Endothelial cell (in vitro differentiated cells): ENCODE measurements around the gene ATP2A3. TPM values are rescaled to one million over a fixed set of nuclear protein-coding genes. Genes with fewer than 3 reads are reported as not detected.

Experiments used
- DNase-seq: peaks from one replicate; pipeline ENCODE4 v3.0.0; 2021; ENCODE audit warnings: low spot score
- H3K27ac Mint-ChIP-seq: one replicate; pipeline ENCODE4 v1.8.0; 2021; ENCODE audit warnings: mixed read lengths, inconsistent platforms; ENCODE audit not compliant: unreplicated experiment
- H3K27me3 Mint-ChIP-seq: one replicate; pipeline ENCODE4 v1.8.0; 2021; ENCODE audit warnings: mild to moderate bottlenecking, moderate library complexity, mixed read lengths, inconsistent platforms; ENCODE audit not compliant: unreplicated experiment
- H3K36me3 Mint-ChIP-seq: one replicate; pipeline ENCODE4 v1.8.0; 2021; ENCODE audit warnings: mild to moderate bottlenecking, low read depth, mixed read lengths, inconsistent platforms; ENCODE audit not compliant: unreplicated experiment
- H3K4me1 Mint-ChIP-seq: one replicate; pipeline ENCODE4 v1.8.0; 2021; ENCODE audit warnings: mild to moderate bottlenecking, mixed read lengths, inconsistent platforms; ENCODE audit not compliant: unreplicated experiment
- H3K4me3 Mint-ChIP-seq: one replicate; pipeline ENCODE4 v1.8.0; 2021; ENCODE audit warnings: mild to moderate bottlenecking, mixed read lengths, inconsistent platforms; ENCODE audit not compliant: unreplicated experiment
- H3K9me3 Mint-ChIP-seq: one replicate; pipeline ENCODE4 v1.8.0; 2021; ENCODE audit warnings: mixed read lengths, inconsistent platforms; ENCODE audit not compliant: unreplicated experiment
- total RNA-seq: library from RNA; stranded (reverse); fragmentation: NEBNext Ultra II Directional; extraction: Animal tissue kit (Norgen Biotek cat#: 25700); gene quantifications from one replicate; pipeline ENCODE4 v1.2.1, GENCODE V29; 2021; ENCODE audit not compliant: unreplicated experiment
- TF ChIP-seq, protein P1 (sequence below): fragments of 200-600 bp; sonication (generic); IDR thresholded peaks from one replicate; pipeline ENCODE4 v1.5.0; 2021; ENCODE audit warnings: antibody characterized with exemption; ENCODE audit not compliant: unreplicated experiment

The ATP2A3 gene
- total RNA-seq, 1 donor from 2014 or later: 116 TPM

- peaks cover 9% of the 10 kb centered on the region for H3K27me3 Mint-ChIP-seq
- peaks cover 8% of the 10 kb centered on the region for H3K36me3 Mint-ChIP-seq
- H3K4me3 Mint-ChIP-seq: no peak overlapping the region
- no peak for DNase-seq
- TF ChIP-seq, protein P1, sequence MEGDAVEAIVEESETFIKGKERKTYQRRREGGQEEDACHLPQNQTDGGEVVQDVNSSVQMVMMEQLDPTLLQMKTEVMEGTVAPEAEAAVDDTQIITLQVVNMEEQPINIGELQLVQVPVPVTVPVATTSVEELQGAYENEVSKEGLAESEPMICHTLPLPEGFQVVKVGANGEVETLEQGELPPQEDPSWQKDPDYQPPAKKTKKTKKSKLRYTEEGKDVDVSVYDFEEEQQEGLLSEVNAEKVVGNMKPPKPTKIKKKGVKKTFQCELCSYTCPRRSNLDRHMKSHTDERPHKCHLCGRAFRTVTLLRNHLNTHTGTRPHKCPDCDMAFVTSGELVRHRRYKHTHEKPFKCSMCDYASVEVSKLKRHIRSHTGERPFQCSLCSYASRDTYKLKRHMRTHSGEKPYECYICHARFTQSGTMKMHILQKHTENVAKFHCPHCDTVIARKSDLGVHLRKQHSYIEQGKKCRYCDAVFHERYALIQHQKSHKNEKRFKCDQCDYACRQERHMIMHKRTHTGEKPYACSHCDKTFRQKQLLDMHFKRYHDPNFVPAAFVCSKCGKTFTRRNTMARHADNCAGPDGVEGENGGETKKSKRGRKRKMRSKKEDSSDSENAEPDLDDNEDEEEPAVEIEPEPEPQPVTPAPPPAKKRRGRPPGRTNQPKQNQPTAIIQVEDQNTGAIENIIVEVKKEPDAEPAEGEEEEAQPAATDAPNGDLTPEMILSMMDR: no peak
- no peaks in the 10 kb centered on the region for H3K9me3 Mint-ChIP-seq
- no peak overlapping the region for H3K27ac Mint-ChIP-seq
- H3K4me1 Mint-ChIP-seq: peaks cover 2% of the 10 kb centered on the region
These were observed 36.9 kb upstream of the ATP2A3 start for GRCh38 chr17:4001048-4001590.

DNA sequence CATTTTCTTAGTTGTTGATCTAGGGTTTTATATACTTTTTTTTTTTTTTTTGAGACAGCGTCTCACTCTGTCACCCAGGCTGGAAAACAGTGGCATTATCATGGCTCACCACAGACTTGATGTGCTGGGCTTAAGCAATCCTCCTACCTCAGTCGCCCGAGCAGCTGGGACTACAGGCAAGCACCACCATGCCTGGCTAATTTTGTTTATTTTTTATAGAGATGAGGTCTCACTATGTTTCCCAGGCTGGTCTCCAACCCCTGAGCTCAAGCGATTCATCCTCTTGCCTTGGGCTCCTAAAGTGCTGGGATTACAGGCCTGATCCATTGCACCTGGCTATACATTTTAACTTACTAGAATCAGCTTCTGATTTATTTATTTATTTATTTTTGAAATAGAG lies 34.2 kb upstream of the ATP2A3 start:
- no peak overlapping the region for H3K4me3 Mint-ChIP-seq
- TF ChIP-seq, protein P1: no peak
- DNase-seq: no peak
- H3K27me3 Mint-ChIP-seq: peaks cover 3% of the 10 kb centered on the region
- no peaks in the 10 kb centered on the region for H3K9me3 Mint-ChIP-seq
- H3K27ac Mint-ChIP-seq: no peak overlapping the region
- no peaks in the 10 kb centered on the region for H3K36me3 Mint-ChIP-seq
- no peaks in the 10 kb centered on the region for H3K4me1 Mint-ChIP-seq

GRCh38 chr17:3995067-3995466 lies 30.8 kb upstream of the ATP2A3 start:
- TF ChIP-seq, protein P1: no peak
- H3K27me3 Mint-ChIP-seq: no peaks in the 10 kb centered on the region
- no peaks in the 10 kb centered on the region for H3K9me3 Mint-ChIP-seq
- peaks cover 3% of the 10 kb centered on the region for H3K4me1 Mint-ChIP-seq
- no peak overlapping the region for H3K4me3 Mint-ChIP-seq
- no peak overlapping the region for H3K27ac Mint-ChIP-seq
- peaks cover 4% of the 10 kb centered on the region for H3K36me3 Mint-ChIP-seq
- no peak for DNase-seq

DNA sequence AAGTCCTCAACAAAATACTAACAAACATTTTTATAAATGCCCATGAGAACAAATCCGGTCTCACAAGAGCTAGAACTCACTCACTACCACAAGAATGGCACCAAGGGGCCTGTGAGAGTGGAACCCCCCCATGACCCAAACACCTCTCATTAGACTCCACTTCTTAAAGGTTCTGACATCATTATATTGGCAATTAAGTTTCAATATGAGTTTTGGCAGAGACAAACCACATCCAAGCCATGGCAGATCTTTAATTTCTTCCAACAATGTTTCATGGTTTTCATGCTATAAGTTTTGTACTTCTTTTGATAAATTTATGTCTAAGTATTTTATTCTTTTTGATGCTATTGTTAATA lies 30.0 kb upstream of the ATP2A3 start:
- Mint-ChIP-seq H3K36me3 (peaks cover 4% of the 10 kb centered on the region), H3K27ac (no peak overlapping the region), H3K4me3 (no peak overlapping the region), H3K4me1 (peaks cover 6% of the 10 kb centered on the region), H3K27me3 (no peaks in the 10 kb centered on the region), H3K9me3 (no peaks in the 10 kb centered on the region)
- DNase-seq: no peak
- TF ChIP-seq, protein P1: no peak

DNA sequence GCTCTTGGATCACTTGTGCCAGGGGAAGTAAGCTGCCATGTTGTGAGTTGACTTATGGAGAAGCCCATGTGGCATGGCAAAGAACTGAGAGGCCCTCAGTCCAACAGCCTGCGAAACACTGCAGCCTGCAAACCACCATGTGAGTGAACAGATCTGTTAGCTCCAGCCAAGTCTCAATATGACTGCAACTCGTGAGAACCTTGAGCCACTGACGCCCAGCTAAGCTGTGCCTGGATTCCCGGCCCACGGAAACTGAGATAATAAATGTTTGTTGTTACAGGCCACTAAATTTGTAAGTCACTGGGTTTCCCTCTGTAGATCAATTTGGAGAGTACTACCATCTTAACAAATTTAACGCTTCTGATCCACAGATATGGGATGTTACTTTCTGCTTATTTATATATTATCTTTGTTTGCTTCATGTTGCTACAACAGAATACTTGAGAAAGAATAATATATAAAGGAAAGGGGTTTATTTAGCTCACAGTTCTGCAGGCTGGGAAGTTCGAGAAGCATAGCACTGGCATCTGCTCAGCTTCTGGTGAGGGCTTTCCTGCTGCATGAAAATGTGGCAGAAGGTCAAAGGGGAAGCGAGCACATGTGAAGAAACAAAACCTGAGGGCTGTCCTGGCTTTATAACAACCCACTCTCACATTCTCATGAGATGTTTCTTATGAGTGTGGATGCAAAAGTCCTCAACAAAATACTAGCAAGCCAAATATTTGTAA lies 29.4 kb upstream of the ATP2A3 start:
- H3K36me3 Mint-ChIP-seq: peaks cover 4% of the 10 kb centered on the region
- no peaks in the 10 kb centered on the region for H3K9me3 Mint-ChIP-seq
- H3K27ac Mint-ChIP-seq: no peak overlapping the region
- H3K4me3 Mint-ChIP-seq: no peak overlapping the region
- DNase-seq: no peak
- TF ChIP-seq, protein P1: no peak
- H3K27me3 Mint-ChIP-seq: no peaks in the 10 kb centered on the region
- peaks cover 6% of the 10 kb centered on the region for H3K4me1 Mint-ChIP-seq
